IMR-90 (cell line): ENCODE results near the gene PKD1L1. TPM values are rescaled to one million over a fixed set of nuclear protein-coding genes. Genes with fewer than 3 reads are reported as not detected.

Source experiments
- ATAC-seq: fragments of 200-7000 bp; cut with Tn5 transposase; 2 replicates; pipeline ENCODE4 v1.9.1; 2020; ENCODE audit warnings: low read depth, mild to moderate bottlenecking, moderate library complexity
- BruUV-seq: library from RNA; stranded (reverse); fragments of 400-500 nt; replicated peaks from 2 replicates; lab custom pipeline; 2021; lab: Mats Ljungman, UMichigan
- CTCF ChIA-PET: fragments of 300-600 bp; formaldehyde crosslinking; extraction: SDS; loops from one replicate; lab custom pipeline; 2021; ENCODE audit warnings: antibody characterized with exemption; lab: Yijun Ruan, JAX
- POLR2A ChIA-PET: fragments of 300-600 bp; sonication (Branson Sonifier 250); formaldehyde crosslinking; loops from one replicate; lab custom pipeline; 2022; ENCODE audit warnings: antibody characterized with exemption; ENCODE audit not compliant: unreplicated experiment; lab: Charles Lee
- DNase-seq: peaks from one replicate; pipeline ENCODE4 v3.0.0; 2013
- H2AFZ ChIP-seq: replicated peaks from 2 replicates; pipeline ENCODE3; 2013; ENCODE audit warnings: low read length, mild to moderate bottlenecking; ENCODE audit not compliant: poor library complexity
- H2AK5ac ChIP-seq: 2 replicates; pipeline ENCODE4 v1.6.1; 2013; ENCODE audit warnings: low read depth, low read length, inconsistent platforms
- H2AK9ac ChIP-seq: replicated peaks from 2 replicates; pipeline ENCODE3; 2013; ENCODE audit warnings: mild to moderate bottlenecking, low read depth, low read length, moderate library complexity; ENCODE audit not compliant: poor library complexity
- H2BK120ac ChIP-seq: 2 replicates; pipeline ENCODE4 v1.6.1; 2013; ENCODE audit warnings: low read depth, low read length, inconsistent platforms
- H2BK15ac ChIP-seq: 3 replicates; pipeline ENCODE4 v1.6.1; 2013; ENCODE audit warnings: low read depth, low read length, inconsistent platforms
- H2BK20ac ChIP-seq: 2 replicates; pipeline ENCODE4 v1.6.1; 2013; ENCODE audit warnings: low read depth, mild to moderate bottlenecking, inconsistent platforms, low read length, moderate library complexity
- H2BK5ac ChIP-seq: 2 replicates; pipeline ENCODE4 v1.6.1; 2013; ENCODE audit warnings: mild to moderate bottlenecking, low read depth, low read length, inconsistent platforms; ENCODE audit not compliant: poor library complexity, severe bottlenecking
- H3K14ac ChIP-seq: replicated peaks from 2 replicates; pipeline ENCODE4 v1.6.1; 2013; ENCODE audit warnings: low read depth, low read length, inconsistent platforms
- H3K18ac ChIP-seq: 2 replicates; pipeline ENCODE4 v1.6.1; 2013; ENCODE audit warnings: low read depth, low read length, control low read depth
- H3K23ac ChIP-seq: 2 replicates; pipeline ENCODE4 v1.6.1; 2013; ENCODE audit warnings: low read depth, low read length, inconsistent platforms
- H3K27ac ChIP-seq: 2 replicates; pipeline ENCODE4 v1.5.1; 2013; ENCODE audit warnings: mild to moderate bottlenecking, control low read depth, low read length; ENCODE audit not compliant: insufficient read depth
- H3K27me3 ChIP-seq: 2 replicates; pipeline ENCODE4 v1.6.1; 2013; ENCODE audit warnings: low read length; ENCODE audit not compliant: control insufficient read depth, insufficient read depth
- H3K36me3 ChIP-seq: 2 replicates; pipeline ENCODE4 v1.6.1; 2013; ENCODE audit warnings: low read length, mixed read lengths; ENCODE audit not compliant: control insufficient read depth, insufficient read depth
- H3K4ac ChIP-seq: 2 replicates; pipeline ENCODE4 v1.6.1; 2013; ENCODE audit warnings: low read depth, low read length, inconsistent platforms
- H3K4me1 ChIP-seq: 2 replicates; pipeline ENCODE4 v1.6.1; 2013; ENCODE audit warnings: low read length, mixed read lengths; ENCODE audit not compliant: control insufficient read depth, insufficient read depth
- H3K4me2 ChIP-seq: 2 replicates; pipeline ENCODE4 v1.6.1; 2013; ENCODE audit warnings: low read depth, mild to moderate bottlenecking, control low read depth, low read length, moderate library complexity
- H3K4me3 ChIP-seq: 2 replicates; pipeline ENCODE4 v1.5.1; 2013; ENCODE audit warnings: low read depth, mild to moderate bottlenecking, control low read depth, low read length, moderate library complexity; ENCODE audit not compliant: insufficient read depth
- H3K56ac ChIP-seq: 2 replicates; pipeline ENCODE4 v1.6.1; 2013; ENCODE audit warnings: low read length, inconsistent platforms; ENCODE audit not compliant: insufficient read depth; ENCODE audit errors: extremely low read depth
- H3K79me1 ChIP-seq, 2 experiments: 2 replicates each; pipeline ENCODE4 v1.6.1; 2013; ENCODE audit warnings: low read length in 2 of 2, inconsistent platforms in 1 of 2, low read depth in 1 of 2
- H3K9ac ChIP-seq: 2 replicates; pipeline ENCODE4 v1.6.1; 2013; ENCODE audit warnings: low read depth, low read length, control low read depth
- H3K9me1 ChIP-seq: 2 replicates; pipeline ENCODE4 v1.6.1; 2013; ENCODE audit warnings: low read length, inconsistent platforms; ENCODE audit not compliant: insufficient read depth
- H3K9me3 ChIP-seq: 2 replicates; pipeline ENCODE4 v1.6.1; 2013; ENCODE audit warnings: low read length; ENCODE audit not compliant: control insufficient read depth, insufficient read depth
- H4K20me1 ChIP-seq: 2 replicates; pipeline ENCODE4 v1.6.1; 2013; ENCODE audit warnings: low read length, inconsistent platforms; ENCODE audit not compliant: insufficient read depth
- H4K5ac ChIP-seq: 2 replicates; pipeline ENCODE4 v1.6.1; 2013; ENCODE audit warnings: mild to moderate bottlenecking, low read depth, low read length, control low read depth
- H4K8ac ChIP-seq, 2 experiments: 2 replicates each; pipeline ENCODE4 v1.6.1; 2013; ENCODE audit warnings: low read depth in 2 of 2, low read length in 2 of 2, control low read depth in 1 of 2, inconsistent platforms in 1 of 2
- H4K91ac ChIP-seq: 2 replicates; pipeline ENCODE4 v1.6.1; 2013; ENCODE audit warnings: low read depth, low read length, inconsistent platforms; ENCODE audit not compliant: insufficient read depth
- BHLHE40 ChIP-seq: fragments of 150-350 bp; IDR thresholded peaks from 2 replicates; pipeline ENCODE4 v1.6.1; 2016; ENCODE audit warnings: mild to moderate bottlenecking, low read depth, low read length
- CEBPB ChIP-seq: IDR thresholded peaks from 2 replicates; pipeline ENCODE4 v1.6.1; 2012; ENCODE audit warnings: low read depth, low read length, improper control_type of control experiment
- CHD1 ChIP-seq: IDR thresholded peaks from 2 replicates; pipeline ENCODE4 v1.6.1; 2012; ENCODE audit warnings: low read depth, low read length, improper control_type of control experiment
- MAFK ChIP-seq: IDR thresholded peaks from 2 replicates; pipeline ENCODE4 v1.6.1; 2012; ENCODE audit warnings: low read depth, low read length, improper control_type of control experiment
- MAZ ChIP-seq: IDR thresholded peaks from 2 replicates; pipeline ENCODE4 v1.6.1; 2012; ENCODE audit warnings: low read depth, mild to moderate bottlenecking, low read length, improper control_type of control experiment, moderate library complexity, borderline replicate concordance
- MXI1 ChIP-seq: IDR thresholded peaks from 2 replicates; pipeline ENCODE4 v1.6.1; 2012; ENCODE audit warnings: low read depth, mild to moderate bottlenecking, low read length, moderate library complexity, borderline replicate concordance
- NFE2L2 ChIP-seq: fragments of 150-350 bp; IDR thresholded peaks from 2 replicates; pipeline ENCODE4 v1.6.1; 2016; ENCODE audit warnings: low read depth, mild to moderate bottlenecking, low read length
- RAD21 ChIP-seq: IDR thresholded peaks from 2 replicates; pipeline ENCODE4 v1.6.1; 2012; ENCODE audit warnings: low read length, improper control_type of control experiment
- RCOR1 ChIP-seq: IDR thresholded peaks from 2 replicates; pipeline ENCODE4 v1.6.1; 2012; ENCODE audit warnings: mild to moderate bottlenecking, low read length, improper control_type of control experiment; ENCODE audit not compliant: insufficient replicate concordance
- SMC3 ChIP-seq: fragments of 150-350 bp; IDR thresholded peaks from 2 replicates; pipeline ENCODE4 v1.6.1; 2016; ENCODE audit warnings: low read depth, mild to moderate bottlenecking, antibody characterized with exemption, low read length, moderate library complexity
- WGBS, 2 experiments: methylation state at CpG; one replicate each; pipeline versions ENCODE4 v1.1.5 to v1.1.7; 2013; ENCODE audit warnings: missing lambda C conversion rate in 2 of 2; ENCODE audit not compliant: insufficient read length in 1 of 2; ENCODE audit errors: extremely low coverage in 2 of 2; 5-methylcytosine and 5-hydroxymethylcytosine counted together
- dilution Hi-C: fragments of 300-500 bp; cut with HindIII; formaldehyde crosslinking; loops from one replicate; pipeline ENCODE4 v1.14.3; 2018; ENCODE audit warnings: low sequenced_read_pairs; ENCODE audit not compliant: unreplicated experiment
- in situ Hi-C: fragments of 300-500 bp; cut with MboI; formaldehyde crosslinking; loops from 3 replicates; pipeline ENCODE4 v1.14.3; 2019; ENCODE audit warnings: low sequenced_read_pairs, inconsistent platforms, mixed read lengths
- intact Hi-C: fragments of 100-400 bp; cut with micrococcal nuclease; formaldehyde crosslinking; loops from 2 replicates; pipeline ENCODE4 v1.10.0; 2022
- polyA plus RNA-seq, 3 experiments: library from polyadenylated mRNA; depleted of rRNA; stranded (reverse); fragments of >200 nt; gene quantifications; 2 replicates each; pipeline ENCODE4 v1.2.3, GENCODE V29; 2012; ENCODE audit warnings: low replicate concordance in 1 of 3
- total RNA-seq: library from RNA; depleted of rRNA; stranded (reverse); fragments of >200 nt; gene quantifications from 2 replicates; pipeline ENCODE4 v1.2.3, GENCODE V29; 2012
- TF ChIP-seq, protein P1 (sequence below): fragments of 150-350 bp; IDR thresholded peaks from 2 replicates; pipeline ENCODE4 v1.6.1; 2017; ENCODE audit warnings: mild to moderate bottlenecking, antibody characterized with exemption, low read length, low read depth
- TF ChIP-seq, protein P2 (sequence below): conservative IDR thresholded peaks from 2 replicates; pipeline ENCODE4 v1.5.1; 2012; ENCODE audit warnings: mild to moderate bottlenecking, low read depth, low read length, improper control_type of control experiment

Gene PKD1L1
- total and polyA plus RNA-seq, 2 of the 4 experiments (the other 2 are of a cell fraction), result under 0.01 to 0.15 TPM

DNA sequence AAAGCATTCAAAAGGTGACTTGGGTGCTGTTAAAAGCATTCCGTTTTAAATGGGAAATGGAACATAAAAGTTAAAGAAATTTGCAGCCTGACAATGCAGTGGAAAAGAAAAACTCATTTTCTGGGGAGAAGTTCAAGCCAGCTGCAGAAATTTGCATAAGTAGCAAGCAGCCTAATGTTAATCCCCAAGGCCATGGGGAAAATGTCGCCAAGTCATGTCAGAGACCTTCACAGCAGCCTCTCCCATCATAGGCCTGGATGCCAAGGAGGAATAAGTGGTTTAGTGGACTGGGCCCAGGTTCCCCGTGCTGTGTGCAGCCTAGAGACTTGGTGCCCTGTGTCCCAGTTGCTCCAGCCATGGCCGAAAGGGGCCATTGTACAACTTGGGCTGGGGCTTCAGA is 154.2 kb downstream of the PKD1L1 start:
- no peak overlapping the region for H3K56ac ChIP-seq
- peak overlapping the region; percentile 85 for H2BK5ac ChIP-seq
- H4K20me1 ChIP-seq, result no peaks in the 10 kb centered on the region
- H3K4me2 ChIP-seq, result no peak overlapping the region
- H2AK9ac ChIP-seq, result no peak overlapping the region
- peak overlapping the region; percentile 51; the same call in 1 of the 2 replicates for H3K27ac ChIP-seq
- POLR2A ChIA-PET, result no interaction called here
- H3K14ac ChIP-seq, result no peak overlapping the region; the same call in 1 of the 2 replicates
- H3K4ac ChIP-seq, result peak overlapping the region; percentile 82
- peak overlapping the region; percentile 64; the same call in 1 of the 2 replicates for H3K23ac ChIP-seq
- peaks cover 12% of the 10 kb centered on the region for H3K9me1 ChIP-seq
- no peaks in the 10 kb centered on the region for H3K9me3 ChIP-seq
- peaks cover 8% of the 10 kb centered on the region for H3K4me1 ChIP-seq
- peak overlapping the region; percentile 84 for H2BK120ac ChIP-seq
- DNase-seq, result no peak
- H2AK5ac ChIP-seq, result peak overlapping the region; percentile 80
- peak overlapping the region; percentile 79; the same call in 2 of the 3 replicates for H2BK15ac ChIP-seq
- CTCF ChIA-PET, result no interaction called here
- peak overlapping the region; percentile 83; the same call in 1 of the 2 replicates for H2BK20ac ChIP-seq
- peaks cover 2 to 10% of the 10 kb centered on the region in 2 experiments; a peak in 3 of 4 replicates for H3K79me1 ChIP-seq
- H3K9ac ChIP-seq, result no peak overlapping the region
- intact Hi-C loops (no loop called here), dilution Hi-C loops (no loop called here), in situ Hi-C loops (no loop called here)
- no peaks in the 10 kb centered on the region for H3K27me3 ChIP-seq
- H4K8ac ChIP-seq, result peak overlapping the region; percentile 3 to 54; a peak in 3 of 4 replicates
- 50% methylated on average over 2 of the region's 4 CpGs; no CpG with 5 or more reads in 1 of the 2 experiments for whole genome bisulfite sequencing, 2 experiments
- peak overlapping the region; percentile 73; the same call in 1 of the 2 replicates for H3K18ac ChIP-seq
- H4K5ac ChIP-seq, result peak overlapping the region; percentile 84; the same call in 1 of the 2 replicates
- TF ChIP-seq NFE2L2 (no peak), CEBPB (no peak), BHLHE40 (no peak), CHD1 (no peak), MAZ (no peak), RAD21 (no peak), RCOR1 (no peak), MXI1 (no peak), MAFK (no peak), SMC3 (no peak)
- TF ChIP-seq, protein P1, sequence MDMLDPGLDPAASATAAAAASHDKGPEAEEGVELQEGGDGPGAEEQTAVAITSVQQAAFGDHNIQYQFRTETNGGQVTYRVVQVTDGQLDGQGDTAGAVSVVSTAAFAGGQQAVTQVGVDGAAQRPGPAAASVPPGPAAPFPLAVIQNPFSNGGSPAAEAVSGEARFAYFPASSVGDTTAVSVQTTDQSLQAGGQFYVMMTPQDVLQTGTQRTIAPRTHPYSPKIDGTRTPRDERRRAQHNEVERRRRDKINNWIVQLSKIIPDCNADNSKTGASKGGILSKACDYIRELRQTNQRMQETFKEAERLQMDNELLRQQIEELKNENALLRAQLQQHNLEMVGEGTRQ, result no peak
- TF ChIP-seq, protein P2, sequence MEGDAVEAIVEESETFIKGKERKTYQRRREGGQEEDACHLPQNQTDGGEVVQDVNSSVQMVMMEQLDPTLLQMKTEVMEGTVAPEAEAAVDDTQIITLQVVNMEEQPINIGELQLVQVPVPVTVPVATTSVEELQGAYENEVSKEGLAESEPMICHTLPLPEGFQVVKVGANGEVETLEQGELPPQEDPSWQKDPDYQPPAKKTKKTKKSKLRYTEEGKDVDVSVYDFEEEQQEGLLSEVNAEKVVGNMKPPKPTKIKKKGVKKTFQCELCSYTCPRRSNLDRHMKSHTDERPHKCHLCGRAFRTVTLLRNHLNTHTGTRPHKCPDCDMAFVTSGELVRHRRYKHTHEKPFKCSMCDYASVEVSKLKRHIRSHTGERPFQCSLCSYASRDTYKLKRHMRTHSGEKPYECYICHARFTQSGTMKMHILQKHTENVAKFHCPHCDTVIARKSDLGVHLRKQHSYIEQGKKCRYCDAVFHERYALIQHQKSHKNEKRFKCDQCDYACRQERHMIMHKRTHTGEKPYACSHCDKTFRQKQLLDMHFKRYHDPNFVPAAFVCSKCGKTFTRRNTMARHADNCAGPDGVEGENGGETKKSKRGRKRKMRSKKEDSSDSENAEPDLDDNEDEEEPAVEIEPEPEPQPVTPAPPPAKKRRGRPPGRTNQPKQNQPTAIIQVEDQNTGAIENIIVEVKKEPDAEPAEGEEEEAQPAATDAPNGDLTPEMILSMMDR, result no peak
- no peak overlapping the region for H2AFZ ChIP-seq
- H4K91ac ChIP-seq, result peak overlapping the region; percentile 82
- no peaks in the 10 kb centered on the region for H3K36me3 ChIP-seq
- H3K4me3 ChIP-seq, result no peak overlapping the region
- no TSS peak for BruUV-seq
- ATAC-seq, result no peak
